Activated CD4-positive, CD25-positive, alpha-beta regulatory T cell (primary cell): ENCODE data around the gene ARPP19.
A peak's percentile ranks its signal among the peaks of the same experiment; 100 is the strongest.
"Not testable (repeated sequence)": the region's sequence is repeated elsewhere in the genome, so short reads cannot be mapped to it uniquely, and the experiment has no call there.

Experiments used
- DNase-seq, 4 experiments: peaks; one replicate each; lab custom pipeline; 2025; lab: John Stamatoyannopoulos, UW

The ARPP19 gene

GRCh38 chr15:52568601-52569585 lies at the start of gene ARPP19:
TSS of gene ARPP19 (minus strand) at chr15:52569030. CDS start at chr15:52568892, 138 bp downstream.
- DNase-seq: peak; percentile 52 to 60 (median 58)

GRCh38 chr15:52617026-52617425 lies 48.2 kb upstream of the ARPP19 start:
- no peak for DNase-seq

GRCh38 chr15:52615302-52615701 lies 46.5 kb upstream of the ARPP19 start:
- no peak for DNase-seq

GRCh38 chr15:52609593-52609992 lies 40.8 kb upstream of the ARPP19 start:
- DNase-seq: no peak

GRCh38 chr15:52584414-52584813 lies 15.6 kb upstream of the ARPP19 start:
- no peak for DNase-seq

GRCh38 chr15:52579852-52580251 lies 11.0 kb upstream of the ARPP19 start:
- DNase-seq: no peak

- no peak for DNase-seq
Measured at GRCh38 chr15:52576692-52577091, 7.9 kb upstream of the ARPP19 start.

- not testable (repeated sequence) for DNase-seq
Measured at GRCh38 chr15:52575573-52575972, 6.7 kb upstream of the ARPP19 start.

- no peak for DNase-seq
Measured at GRCh38 chr15:52575072-52575471, 6.2 kb upstream of the ARPP19 start.

- not testable (repeated sequence) for DNase-seq
Measured at GRCh38 chr15:52574623-52575022, 5.8 kb upstream of the ARPP19 start.

- peak in 3 of 4 experiments; percentile 10 to 25 (median 21) for DNase-seq
Measured at GRCh38 chr15:52567871-52568600, 794 bp downstream of the ARPP19 start.

GRCh38 chr15:52566889-52567288 lies 1.9 kb downstream of the ARPP19 start:
- no peak for DNase-seq

GRCh38 chr15:52565417-52566358 lies 3.1 kb downstream of the ARPP19 start:
- not testable (repeated sequence) for DNase-seq

- no peak for DNase-seq
Measured at GRCh38 chr15:52563501-52564060, 5.2 kb downstream of the ARPP19 start.

- peak in 1 of 4 experiments; percentile 7 for DNase-seq
Measured at GRCh38 chr15:52559575-52559974, 9.3 kb downstream of the ARPP19 start.

GRCh38 chr15:52559022-52559421 lies 9.8 kb downstream of the ARPP19 start:
- DNase-seq: no peak

GRCh38 chr15:52558196-52558595 lies 10.6 kb downstream of the ARPP19 start:
- peak in 3 of 4 experiments; percentile 3 to 10 (median 6) for DNase-seq

- DNase-seq: no peak
Measured at GRCh38 chr15:52557274-52557641, 11.6 kb downstream of the ARPP19 start.

- DNase-seq: no peak
Measured at GRCh38 chr15:52556524-52557273, 12.1 kb downstream of the ARPP19 start.

GRCh38 chr15:52552303-52552702 lies 16.5 kb downstream of the ARPP19 start:
- DNase-seq: no peak

- DNase-seq: no peak
Measured at GRCh38 chr15:52551762-52552161, 17.1 kb downstream of the ARPP19 start.
